Activated CD4-positive, alpha-beta T cell treated with anti-CD3 and anti-CD28 coated beads for 24 hours (primary cell): ENCODE results near the gene NDUFA5.

Experiments used
- DNase-seq, 2 donors: peaks; one replicate each; pipeline ENCODE4 v3.0.0-alpha.2; 2020; ENCODE audit warnings: low read depth in 2 of 2

NDUFA5 gene

DNA sequence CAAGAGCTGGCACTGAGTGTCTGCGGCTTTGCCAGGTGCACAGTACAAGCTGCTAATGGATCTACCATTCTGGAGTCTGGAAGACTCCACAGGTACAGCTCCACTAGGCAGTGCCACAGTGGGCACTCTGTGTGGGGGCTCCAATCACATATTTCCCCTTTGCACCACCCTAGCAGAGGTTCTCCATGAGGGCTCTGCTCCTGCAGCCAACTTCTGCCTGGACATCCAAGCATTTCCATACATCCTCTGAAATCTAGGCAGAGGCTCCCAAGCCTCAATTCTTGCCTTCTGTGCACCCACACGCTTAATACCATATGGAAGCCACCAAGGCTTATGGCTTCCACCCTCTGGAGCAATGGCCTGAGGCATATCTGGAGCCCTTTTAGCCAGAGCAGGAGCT, 52.4 kb downstream of the NDUFA5 start:
- DNase-seq, result no peak

- no peak for DNase-seq
Observed at GRCh38 chr7:123502201-123502600, 55.4 kb downstream of the NDUFA5 start.

DNA sequence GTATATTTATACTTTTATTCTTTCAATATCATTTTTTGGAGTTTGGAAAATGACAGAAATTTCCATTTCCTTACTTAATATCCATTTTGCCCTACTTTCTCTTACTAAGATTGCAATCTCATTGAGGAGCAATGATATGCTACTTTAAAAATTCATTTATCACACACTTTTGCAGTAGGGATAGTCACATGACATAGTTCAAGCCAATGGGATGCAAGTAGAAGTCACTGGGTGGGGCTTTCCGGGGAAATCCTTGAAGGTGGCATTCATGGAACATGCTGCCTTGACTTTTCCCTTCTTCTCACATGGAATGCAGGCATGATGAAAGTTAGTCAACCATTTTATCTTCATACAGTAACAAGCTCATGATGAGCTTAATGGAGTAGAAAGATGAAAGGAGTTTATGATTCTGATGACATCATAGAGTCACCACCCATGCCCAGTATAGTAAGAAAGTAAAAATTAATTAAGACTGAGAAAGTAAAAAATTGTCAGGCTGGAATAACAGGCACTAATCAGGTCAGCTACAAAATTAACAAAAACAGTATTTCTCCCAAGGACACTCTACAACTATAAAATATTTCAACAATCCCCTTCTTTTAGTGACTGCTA, 56.6 kb downstream of the NDUFA5 start:
- DNase-seq, result no peak

DNA sequence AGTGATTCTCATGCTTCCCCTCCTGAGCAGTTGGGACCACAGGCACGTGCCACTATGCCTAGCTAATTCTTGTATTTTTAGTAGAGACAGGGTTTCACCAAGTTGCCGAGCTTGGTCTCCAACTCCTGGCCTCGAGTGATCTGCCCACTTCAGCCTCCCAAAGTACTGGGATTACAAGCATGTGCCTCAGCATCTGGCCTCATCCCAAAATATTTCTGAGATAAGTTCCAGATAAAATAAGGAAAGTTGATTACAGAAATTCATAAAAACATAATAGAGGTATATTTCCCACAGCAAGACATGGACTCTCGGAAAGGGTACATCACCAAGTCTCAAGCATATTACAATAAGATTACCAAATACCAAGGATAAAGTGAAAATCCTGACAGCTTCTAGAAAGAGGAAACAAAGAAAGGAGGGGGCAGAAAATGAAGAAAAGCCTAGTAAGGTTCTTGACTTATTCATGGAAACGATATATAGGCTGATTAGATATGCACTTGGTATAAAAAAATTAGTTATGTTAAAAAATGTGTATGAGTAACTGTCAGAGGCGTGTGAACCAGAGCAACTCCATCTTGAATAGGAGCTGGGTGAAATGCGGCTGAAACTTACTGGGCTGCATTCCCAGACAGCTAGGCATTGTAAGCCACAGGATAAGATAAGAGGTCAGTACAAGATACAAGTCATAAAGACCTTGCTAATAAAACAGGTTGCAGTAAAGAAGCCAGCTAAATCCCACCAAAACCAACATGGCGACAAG, 58.2 kb downstream of the NDUFA5 start:
- DNase-seq, result no peak

DNA sequence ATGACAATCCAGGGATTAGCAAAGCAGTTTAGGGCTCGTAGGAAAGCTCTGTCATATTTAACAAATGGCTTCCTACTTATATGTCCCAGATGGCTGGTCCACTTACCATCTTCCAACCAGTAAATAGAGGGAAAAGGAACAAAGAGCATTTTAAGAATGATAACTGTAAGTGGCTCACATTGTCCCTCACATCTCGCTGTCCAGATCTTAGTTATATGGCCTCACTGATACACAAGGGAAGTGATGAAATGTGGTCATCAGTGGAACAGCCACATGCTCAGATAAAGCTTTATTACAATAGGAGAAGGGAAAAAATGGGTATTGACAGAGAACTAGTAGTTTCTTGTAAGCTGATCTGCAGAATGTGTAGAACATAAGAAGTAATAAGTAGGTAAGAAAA, 59.0 kb downstream of the NDUFA5 start:
- DNase-seq, result no peak

DNA sequence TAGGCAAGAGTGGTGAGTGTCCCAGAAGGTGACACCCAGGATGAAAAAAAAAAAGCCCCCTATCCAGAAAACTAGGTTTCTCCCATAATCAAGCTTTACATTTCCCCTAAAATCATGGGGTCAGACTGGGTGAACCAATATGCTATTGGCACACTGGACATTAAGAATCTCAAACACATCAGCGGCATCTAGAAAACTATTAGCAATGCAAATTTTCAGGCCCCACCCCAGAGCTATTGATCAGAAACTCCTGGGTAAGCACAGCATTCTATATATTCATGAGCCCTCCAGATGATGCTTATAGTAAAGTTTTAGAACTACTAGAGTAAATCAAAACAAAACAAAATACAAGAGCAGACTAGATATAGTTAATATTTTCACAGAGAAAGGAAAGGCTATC, 59.6 kb downstream of the NDUFA5 start:
- DNase-seq, result no peak

DNA sequence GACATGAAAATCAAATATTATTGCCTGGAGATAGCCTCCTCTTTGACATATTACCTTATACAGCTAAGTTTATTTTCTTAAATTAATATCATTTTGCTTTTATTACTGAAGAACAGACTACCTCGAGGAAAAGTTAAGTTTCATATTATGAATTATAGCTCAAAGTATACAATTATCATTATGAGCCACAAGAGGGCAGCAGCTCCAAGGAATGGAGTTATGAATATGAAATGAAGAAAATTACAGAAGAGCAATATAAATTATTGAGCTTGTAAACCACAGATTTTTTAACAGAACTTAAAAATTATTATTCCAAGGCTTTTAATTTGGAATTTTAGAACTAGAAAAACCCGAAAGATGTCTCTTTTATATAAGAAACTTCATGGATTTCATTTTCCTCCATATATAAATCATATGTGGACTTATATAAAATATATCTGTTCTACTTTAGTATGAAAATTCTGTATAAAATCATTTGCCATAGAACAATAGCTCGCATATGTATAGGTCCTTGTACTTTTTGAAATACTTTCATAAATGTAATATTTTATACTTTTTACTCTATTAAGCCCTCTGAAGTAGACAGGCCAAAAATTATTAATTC, 63.3 kb downstream of the NDUFA5 start:
- DNase-seq, result peak; percentile 2 to 12

GRCh38 chr7:123492485-123492884, 65.1 kb downstream of the NDUFA5 start:
- no peak for DNase-seq
